HG03139 (cell line): ENCODE data around the gene SEC24C.
"Not testable (repeated sequence)": the region's sequence is repeated elsewhere in the genome, so short reads cannot be mapped to it uniquely, and the experiment has no call there.

Experiments used
- ATAC-seq: cut with Tn5 transposase; IDR thresholded peaks from one replicate; pipeline ENCODE4 v1.9.1; 2021; ENCODE audit not compliant: unreplicated experiment

The SEC24C gene

DNA sequence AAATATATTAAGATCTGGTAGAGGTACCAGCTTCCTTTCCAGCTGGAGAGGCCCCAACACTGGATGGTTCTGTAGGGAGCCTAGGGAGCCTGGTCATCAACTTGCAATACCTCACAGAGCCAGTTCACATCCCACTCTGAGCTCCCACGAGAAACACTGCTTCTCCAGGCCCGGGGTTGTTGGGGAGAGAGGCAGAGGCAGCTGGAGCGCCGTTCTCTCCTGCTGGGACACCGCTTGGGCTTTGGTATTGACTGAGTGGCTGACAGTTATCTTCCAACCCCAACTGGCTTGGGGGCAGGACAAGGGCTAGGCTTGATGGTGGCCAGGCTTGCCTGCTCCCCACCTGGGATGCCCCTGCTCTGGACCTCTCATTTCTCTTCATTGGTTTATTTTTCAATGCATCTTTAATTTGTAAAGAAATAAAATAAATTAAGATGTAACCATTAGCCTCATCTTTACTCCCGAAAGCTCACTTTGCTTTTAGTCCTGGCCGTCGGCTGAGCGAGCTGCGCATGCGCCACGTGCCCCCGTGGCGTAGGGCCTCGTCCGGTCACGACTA, 27.6 kb downstream of the SEC24C start:
- peak; percentile 26 for ATAC-seq

DNA sequence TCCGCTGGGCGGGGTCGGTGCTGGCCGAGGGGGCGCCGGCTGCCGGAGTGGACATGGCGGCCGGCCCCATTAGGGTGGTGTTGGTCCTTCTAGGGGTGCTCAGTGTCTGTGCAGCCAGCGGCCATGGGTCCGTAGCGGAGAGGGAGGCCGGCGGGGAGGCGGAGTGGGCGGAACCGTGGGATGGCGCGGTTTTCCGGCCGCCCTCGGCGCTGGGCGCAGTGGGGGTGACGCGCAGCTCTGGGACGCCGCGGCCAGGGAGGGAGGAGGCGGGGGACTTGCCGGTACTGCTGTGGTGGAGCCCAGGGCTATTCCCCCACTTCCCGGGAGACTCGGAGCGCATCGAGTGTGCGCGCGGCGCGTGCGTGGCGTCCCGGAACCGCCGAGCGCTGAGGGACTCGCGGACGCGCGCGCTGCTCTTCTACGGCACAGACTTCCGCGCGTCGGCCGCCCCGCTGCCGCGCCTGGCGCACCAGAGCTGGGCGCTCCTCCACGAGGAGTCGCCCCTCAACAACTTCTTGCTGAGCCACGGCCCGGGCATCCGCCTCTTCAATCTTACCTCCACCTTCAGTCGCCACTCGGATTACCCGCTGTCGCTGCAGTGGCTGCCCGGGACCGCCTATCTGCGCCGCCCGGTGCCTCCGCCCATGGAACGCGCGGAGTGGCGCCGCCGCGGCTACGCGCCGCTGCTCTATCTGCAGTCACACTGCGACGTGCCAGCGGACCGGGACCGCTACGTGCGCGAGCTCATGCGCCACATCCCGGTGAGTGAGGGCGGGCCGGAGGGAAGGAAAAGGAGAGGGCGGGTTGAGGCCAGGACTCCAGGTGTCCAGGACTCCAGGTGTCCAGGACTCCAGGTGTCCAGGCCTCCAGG, 28.3 kb downstream of the SEC24C start:
- ATAC-seq: peak; percentile 60

DNA sequence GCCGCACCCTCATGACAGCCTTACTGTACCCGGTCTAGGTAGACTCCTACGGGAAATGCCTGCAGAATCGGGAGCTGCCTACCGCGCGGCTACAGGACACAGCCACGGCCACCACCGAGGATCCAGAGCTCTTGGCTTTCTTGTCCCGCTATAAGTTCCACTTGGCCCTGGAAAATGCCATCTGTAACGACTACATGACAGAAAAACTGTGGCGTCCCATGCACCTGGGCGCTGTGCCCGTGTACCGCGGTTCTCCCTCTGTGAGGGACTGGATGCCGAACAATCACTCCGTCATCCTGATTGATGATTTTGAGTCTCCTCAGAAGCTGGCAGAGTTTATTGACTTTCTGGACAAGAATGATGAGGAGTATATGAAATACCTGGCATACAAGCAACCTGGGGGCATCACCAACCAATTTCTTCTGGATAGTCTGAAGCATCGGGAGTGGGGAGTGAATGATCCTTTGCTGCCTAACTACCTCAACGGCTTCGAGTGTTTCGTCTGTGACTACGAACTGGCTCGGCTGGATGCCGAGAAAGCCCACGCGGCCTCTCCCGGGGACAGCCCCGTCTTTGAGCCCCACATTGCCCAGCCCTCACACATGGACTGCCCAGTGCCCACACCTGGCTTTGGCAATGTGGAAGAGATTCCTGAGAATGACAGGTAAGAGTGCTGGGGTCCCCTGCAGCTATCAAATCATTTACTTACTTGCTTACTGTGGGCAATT, 29.1 kb downstream of the SEC24C start:
- ATAC-seq: no peak

DNA sequence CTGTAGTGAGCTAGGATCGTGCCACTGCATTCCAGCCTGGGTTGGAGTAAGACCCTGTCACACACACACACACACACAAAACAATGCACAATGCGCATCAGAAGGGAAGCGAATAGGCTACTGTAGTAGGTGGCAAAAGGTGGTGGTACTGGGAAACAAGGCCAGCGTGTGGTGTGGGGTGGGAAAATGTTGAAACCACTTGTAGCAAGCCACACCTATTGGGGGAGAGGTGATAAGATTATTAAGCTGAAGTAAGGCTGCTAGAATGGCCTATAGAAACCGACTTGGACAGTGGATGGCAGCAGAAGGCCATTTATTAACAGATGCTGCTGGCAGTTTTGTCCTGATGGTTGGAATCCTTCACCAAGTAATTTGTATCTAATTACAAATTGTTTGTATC, 30.5 kb downstream of the SEC24C start:
- no peak for ATAC-seq

DNA sequence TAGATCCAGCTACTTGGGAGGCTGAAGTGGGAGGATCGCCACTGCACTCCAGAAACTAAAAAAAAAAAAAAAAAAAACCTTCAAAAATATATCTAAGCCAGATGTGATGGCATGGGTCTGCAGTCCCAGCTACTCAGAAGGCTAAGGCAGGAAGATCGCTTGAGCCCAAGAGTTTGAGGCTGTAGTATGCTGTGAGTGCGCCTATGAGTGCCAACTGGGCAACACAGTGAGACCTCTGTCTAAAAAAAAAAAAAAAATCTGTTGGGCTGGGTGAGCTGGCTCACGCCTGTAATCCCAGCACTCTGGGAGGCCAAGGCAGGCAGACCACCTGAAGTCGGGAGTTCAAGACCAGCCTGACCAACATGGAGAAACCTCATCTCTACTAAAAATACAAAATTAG, 34.8 kb downstream of the SEC24C start:
- no peak for ATAC-seq

DNA sequence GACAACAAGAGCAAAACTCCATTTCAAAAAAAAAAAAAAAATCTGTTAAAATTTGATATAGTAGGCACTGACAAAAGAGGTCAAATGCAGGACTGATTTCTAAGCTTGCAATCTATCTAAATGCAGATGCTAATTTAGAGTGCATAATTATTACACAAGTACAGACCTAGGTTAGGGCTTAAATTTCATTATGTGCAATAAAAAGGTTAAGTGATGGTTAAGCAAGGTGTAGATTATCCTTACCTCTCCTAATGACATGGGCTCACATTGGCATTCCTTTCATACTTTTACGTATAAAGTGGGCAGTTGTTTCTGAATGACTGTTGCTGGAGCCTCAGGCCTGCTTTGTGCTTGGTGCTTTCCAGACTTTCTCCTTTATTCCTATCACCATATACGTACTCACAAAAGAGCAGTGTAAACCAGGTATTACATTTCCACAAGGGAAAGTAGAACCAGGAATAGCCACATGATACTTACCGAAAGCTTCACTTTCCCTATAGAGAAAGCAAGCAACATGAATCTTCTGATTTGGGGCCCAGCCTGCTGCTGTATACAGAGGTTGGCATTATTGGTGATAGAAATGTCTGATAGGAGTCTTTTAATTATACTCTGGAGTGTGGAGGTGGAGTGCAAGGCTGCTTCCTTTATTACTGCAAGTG, 35.5 kb downstream of the SEC24C start:
- no peak for ATAC-seq

DNA sequence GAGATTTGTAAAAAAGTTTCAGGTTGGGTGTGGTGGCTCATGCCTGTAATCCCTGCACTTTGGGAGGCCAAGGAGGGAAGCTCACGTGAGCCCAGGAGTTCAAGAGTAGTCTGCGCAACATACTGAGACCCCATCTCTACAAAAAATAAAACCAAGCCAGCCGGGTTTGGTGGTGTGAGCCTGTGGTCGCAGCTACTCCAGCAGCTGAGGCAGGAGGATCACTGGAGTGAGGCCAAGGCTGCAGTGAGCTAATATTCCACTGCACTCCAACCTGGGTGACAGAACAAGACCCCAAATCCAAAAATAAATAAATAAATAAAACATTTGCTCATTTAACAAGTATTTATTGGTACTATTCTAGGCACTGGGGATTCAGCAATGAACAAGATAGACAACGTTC, 36.1 kb downstream of the SEC24C start:
- no peak for ATAC-seq

DNA sequence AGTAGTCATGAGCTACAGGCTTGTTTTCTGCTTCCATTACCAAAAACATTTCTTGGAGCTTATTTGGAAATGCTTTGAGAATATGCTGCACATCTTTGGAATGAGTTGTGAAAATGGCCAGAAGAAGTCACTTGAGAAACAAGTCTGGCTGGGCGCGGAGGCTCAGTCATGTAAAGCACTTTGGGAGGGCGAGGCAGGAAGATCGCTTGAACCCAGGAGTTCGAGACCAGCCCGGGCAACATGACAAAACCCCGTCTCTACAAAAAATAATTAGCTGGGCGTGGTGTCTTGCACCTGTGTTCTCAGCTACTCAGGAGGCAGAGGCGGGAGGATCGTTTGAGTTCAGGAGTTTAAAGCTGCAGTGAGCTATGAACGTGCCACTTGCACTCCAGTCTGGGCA, 36.8 kb downstream of the SEC24C start:
- no peak for ATAC-seq

DNA sequence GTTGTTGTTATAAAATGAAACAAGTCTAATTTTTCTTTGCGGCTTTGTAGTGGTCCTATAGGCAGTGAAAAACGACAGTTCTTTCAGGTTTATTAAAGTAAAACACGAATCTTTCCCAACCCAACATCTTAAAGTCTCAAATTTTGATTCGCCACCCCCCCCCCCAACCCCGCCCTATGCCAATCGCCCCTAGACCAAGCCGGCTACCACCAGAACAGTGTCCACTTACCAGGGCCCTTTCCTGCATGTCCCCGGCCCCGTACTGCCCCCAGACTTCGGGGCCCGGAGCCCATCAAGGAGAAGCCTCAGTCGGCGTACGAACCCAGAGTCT, 37.3 kb downstream of the SEC24C start:
- no peak for ATAC-seq

DNA sequence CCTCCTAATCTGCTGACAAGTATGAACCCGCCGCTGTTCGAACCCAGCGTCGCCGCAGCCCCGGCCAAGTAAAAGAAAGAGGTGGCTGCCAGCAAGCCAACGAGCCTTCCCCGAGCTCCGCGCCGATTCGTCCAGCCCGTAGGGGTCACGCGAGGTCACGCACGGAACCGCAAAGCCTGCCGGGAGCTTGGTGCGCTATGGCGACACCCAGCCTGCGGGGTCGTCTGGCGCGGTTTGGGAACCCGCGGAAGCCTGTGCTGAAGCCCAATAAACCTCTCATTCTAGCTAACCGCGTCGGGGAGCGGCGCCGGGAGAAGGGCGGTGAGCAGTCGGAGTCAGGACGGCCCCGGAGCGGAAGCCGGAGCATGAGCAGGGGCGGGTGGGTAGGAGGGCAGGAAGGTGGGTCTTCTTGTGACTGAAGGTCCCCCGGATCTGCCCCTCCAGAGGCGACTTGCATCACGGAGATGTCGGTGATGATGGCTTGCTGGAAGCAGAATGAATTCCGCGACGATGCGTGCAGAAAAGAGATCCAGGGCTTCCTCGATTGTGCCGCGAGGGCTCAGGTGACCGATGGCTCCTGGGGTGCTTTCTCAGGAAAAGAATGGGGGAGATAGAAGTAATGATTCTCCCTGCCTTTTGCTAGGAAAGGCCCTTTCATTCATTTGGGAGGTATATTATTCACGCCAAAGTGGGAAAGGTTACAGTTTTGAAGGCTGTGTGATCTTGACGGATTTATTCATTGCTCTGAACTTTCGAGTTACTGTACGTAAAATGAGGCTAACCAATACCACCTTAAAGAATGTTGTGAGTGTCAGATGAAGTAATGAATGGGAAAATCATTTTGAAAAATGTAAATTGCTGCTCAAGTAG, 37.9 kb downstream of the SEC24C start, which contains the start of gene CHCHD1:
TSS of gene CHCHD1 (plus strand) at position 170 of the 870 bp plus-strand sequence. CDS start at position 198, 28 bp downstream.
- ATAC-seq: no peak

DNA sequence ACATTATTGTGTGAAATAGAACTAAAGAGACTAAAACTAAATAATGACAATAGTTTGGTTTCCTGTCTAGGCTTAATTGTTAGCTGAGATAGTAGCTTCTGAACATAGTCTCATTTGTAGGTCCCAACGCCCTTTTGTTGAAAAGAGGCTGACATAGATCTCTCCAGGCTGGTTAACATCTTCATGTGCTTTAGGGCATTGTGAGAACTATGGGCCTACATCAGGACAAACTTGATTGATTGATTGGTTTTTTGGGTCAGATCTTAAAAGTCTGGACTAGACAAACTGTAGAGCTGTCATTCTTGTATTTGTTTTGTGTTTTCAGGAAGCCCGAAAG, 38.5 kb downstream of the SEC24C start:
- no peak for ATAC-seq

DNA sequence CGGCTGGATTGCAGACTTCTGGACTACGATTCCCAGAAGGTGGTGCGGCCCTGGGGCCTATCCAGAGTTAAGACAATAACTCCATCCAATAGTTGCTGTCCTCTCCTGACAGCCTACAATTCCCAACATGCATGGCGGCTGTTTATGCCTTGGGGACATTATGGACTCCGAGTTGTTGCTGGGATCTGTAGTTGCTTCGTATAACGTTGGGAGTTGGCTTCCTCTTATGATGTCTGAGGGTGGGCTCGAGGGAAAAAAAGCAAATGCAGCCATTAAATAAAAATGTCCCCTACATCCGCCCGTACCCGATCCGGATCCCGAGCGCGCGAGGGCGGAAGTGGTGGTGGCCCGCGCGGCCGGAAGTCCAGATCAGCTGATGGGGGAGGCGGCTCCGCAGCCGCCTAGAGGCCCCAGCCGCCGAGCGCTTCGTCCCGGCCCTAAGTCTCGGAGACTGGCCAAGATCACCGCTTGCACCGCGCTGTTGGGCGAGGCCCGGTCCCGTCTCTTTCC, 41.1 kb downstream of the SEC24C start, which contains the start of gene ZSWIM8:
TSS of gene ZSWIM8 (plus strand) at position 396 of the 510 bp plus-strand sequence. CDS start 273 bp downstream, outside the sequence.
- ATAC-seq: peak; percentile 71

DNA sequence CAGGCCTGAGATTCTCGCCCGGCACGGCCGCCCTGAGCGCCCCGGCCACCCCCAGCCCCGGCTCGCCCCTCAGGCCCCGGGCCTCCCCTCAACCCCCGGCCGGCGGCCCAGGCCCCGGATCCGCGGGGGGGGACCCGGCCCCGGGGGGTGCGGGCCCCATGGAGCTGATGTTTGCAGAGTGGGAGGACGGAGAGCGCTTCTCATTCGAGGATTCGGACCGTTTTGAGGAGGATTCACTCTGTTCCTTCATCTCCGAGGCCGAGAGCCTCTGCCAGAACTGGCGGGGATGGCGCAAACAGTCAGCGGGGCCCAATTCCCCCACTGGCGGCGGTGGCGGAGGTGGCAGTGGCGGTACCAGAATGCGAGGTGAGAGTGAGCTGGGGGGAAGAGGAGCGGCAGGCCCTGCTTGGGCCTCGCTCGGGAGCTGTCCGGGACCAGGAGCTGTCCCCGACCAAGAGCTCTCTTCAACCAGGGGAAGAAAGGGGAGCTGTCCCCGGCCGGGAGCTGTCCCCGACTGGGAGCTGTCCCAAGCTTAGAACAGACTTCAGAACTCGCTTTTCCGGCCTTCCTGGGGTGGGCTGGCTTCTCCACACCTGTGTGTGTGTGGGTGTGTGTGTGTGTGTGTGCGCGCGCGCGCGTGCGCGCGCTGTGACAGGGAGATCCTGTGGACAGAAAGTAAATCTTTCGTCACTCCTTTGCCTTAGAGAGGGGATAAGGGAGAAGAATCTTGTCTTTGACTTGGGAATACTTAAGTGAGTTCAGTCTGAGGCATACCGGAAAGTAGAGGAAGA, 41.7 kb downstream of the SEC24C start:
- no peak for ATAC-seq

DNA sequence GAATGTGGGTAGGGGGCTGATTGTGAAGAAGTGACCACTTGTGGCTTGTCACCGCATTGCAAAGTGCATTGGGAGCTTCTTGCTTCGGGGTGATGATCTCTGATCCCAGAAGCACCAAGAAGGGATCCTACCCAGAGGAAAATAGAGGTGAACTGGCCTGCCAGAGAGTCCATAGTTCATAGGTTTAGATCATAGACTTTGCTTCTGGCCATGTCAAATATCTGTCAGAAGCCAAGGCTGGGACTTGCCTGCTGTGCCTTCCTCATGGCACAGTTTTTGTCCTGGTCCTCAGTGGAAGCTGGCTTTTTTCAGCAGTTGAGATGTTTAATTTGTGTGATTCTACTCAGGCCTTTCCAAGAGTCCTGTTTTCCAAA, 42.3 kb downstream of the SEC24C start:
- ATAC-seq: no peak

DNA sequence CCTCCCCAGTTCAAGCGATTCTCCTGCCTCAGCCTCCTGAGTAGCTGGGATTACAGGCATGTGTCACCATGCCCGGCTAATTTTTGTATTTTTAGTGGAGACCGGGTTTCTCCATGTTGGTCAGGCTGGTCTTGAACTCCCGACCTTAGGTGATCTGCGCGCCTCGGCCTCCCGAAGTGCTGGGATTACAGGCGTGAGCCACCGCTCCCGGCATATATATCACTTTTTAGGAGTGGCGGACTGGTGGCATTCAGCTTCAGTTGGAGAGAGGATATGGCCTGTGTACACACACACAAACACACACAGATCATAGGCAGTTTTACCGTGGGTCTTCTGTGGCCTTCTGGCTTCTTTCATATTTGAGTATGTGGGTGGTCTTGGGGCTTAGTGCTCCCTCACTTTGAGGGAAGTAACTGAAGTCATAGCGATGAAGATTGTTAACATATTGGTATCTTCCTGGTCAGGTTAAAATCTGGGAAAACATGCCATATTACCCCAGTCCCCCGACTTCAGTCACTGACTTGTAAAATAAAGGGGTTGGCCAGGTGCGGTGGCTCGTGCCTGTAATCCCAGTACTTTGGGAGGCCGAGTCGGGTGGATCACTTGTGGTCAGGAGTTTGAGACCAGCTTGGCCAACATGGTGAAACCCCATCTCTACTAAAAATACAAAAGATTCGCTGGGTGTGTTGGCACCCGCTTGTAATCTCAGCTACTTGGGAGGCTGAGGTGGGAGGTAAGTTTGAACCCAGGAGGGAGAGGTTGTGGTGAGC, 43.0 kb downstream of the SEC24C start:
- ATAC-seq: not testable (repeated sequence)

DNA sequence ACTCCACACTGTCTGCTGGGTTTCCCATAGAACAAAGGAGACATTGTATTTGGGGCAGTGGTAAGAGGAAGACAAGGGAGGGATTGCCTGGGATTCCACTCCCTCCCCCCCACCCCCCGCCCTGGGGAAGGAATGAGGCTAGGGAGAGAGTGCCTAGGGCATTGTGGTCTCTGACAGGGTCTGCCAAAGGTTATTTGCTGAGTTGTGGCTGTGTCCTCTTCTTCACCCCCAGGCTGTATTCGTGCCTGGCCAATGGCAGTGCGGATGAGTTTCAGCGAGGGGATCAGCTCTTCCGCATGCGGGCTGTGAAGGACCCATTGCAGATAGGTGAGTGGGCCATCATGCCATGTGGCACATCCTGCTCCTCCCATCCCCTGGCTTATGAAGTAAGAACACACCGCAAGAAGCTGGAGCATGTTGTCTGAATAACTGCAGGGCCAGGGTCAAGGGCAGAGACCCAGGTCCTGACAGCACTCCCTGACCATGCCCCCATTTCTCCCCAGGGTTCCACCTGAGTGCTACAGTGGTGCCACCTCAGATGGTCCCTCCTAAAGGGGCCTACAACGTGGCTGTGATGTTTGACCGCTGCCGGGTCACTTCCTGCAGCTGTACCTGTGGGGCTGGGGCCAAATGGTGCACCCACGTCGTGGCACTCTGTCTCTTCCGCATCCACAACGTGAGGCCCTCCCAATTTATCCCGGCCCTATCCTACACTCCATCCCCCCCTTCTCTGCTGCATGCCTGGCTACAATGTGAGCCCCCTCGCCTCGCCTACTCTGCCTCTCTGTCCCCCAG, 44.9 kb downstream of the SEC24C start:
- ATAC-seq: no peak

DNA sequence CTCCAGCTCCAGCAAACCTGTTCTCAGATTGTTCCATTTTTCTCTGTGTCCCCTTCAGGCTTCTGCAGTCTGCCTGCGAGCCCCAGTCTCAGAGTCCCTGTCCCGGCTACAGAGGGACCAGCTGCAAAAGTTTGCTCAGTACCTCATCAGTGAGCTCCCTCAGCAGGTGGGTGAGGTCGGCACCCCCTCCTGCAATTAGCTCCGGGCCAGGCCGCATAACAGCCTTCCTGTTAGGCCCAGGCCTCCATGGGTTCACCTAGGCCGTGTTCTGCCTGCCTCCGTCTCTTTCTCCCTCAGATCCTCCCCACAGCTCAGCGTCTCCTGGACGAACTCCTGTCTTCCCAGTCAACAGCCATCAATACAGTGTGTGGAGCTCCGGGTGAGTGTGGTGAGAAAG, 45.5 kb downstream of the SEC24C start:
- ATAC-seq: no peak
